ENCODE data around the gene JARID2. TPM values are rescaled to one million over a fixed set of nuclear protein-coding genes. Genes with fewer than 3 reads are reported as not detected.

The JARID2 gene
- total and polyA plus RNA-seq, 2 of the 13 experiments (the other 11 are each of a cell fraction or from before 2014, with no cell fraction given) = 7.5 to 10.3 TPM

DNA sequence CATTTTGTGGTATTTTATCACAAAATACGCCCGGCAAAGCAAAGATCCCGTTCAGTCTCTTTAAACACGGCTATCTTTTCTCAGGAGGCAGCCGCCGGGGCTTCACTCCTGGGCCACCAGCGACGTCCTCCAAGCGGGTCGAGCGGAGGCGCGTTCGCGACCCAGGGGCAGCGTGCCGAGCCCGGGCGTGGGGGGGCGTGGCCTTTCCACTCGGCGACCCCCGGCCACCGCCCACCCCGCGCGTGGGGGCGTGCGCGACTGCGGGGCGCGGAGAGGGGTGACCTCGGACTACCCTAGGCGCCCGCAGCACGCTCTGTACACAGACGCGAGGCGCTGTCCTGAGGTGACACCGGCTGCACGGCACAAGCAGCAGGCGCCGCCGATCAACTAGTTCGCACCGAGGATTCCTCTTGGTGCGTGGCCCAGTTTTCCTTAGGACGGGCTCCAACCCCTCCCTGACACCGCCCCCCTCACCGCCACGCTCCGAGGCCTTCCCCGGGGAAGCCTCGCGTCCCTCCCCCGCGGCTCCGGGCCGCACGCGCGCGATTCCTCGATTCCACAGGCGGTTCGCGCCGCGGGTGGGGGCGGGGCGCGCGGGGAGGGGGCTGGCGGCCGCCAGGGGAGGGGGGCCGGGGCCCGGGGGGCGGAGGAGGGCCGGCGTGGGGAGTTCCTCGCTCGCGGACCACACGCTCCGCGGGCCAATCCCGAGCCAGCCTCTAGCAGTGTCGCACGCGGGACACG lies 1.1 kb upstream of the JARID2 start (continued):
- TF ChIP-seq ZNF564 (CRISPR knock-in tag; IDR thresholded peaks at IDR 0.05) = peak; percentile 68; the same call in 1 of the 2 replicates
- no peak for TF ChIP-seq ZNF768 (CRISPR knock-in tag; IDR thresholded peaks at IDR 0.05)
- TF ChIP-seq ZNF44 (CRISPR knock-in tag; IDR thresholded peaks at IDR 0.05) = no peak
- peak; percentile 92 for TF ChIP-seq IKZF4 (CRISPR knock-in tag; IDR thresholded peaks at IDR 0.05; ENCODE audit: borderline replicate concordance, low read depth, not compliant biosample characterization)
- 0 out of 2 replicates have a peak, but pooled peaks have one; percentile 64 for TF ChIP-seq SALL2 (CRISPR knock-in tag; IDR thresholded peaks at IDR 0.05)
- TF ChIP-seq SP1 (IDR thresholded peaks at IDR 0.05) = no peak
- no peak; the same call in 1 of the 2 replicates for TF ChIP-seq SP1 (CRISPR knock-in tag; IDR thresholded peaks at IDR 0.05)
- peak; percentile 16 for TF ChIP-seq HDAC2 (CRISPR knock-in tag; IDR thresholded peaks at IDR 0.05)
- TF ChIP-seq DMAP1 (CRISPR knock-in tag; IDR thresholded peaks at IDR 0.05) = 0 out of 2 replicates have a peak, but pooled peaks have one; percentile 53
- peak; percentile 78; the same call in 1 of the 2 replicates for TF ChIP-seq ZNF253 (CRISPR knock-in tag; IDR thresholded peaks at IDR 0.05; ENCODE audit: borderline replicate concordance)
- no peak; the same call in none of the 2 replicates for TF ChIP-seq ZNF501 (CRISPR knock-in tag; IDR thresholded peaks at IDR 0.05)
- TF ChIP-seq CHD2 (IDR thresholded peaks at IDR 0.05; ENCODE audit: low read depth, low read length) = peak; percentile 45; the same call in 1 of the 2 replicates
- peak; percentile 71 for TF ChIP-seq RAD21 (CRISPR knock-in tag; IDR thresholded peaks at IDR 0.05)
- no peak for TF ChIP-seq SIN3B (IDR thresholded peaks at IDR 0.05; ENCODE audit: low read length)
- 0 out of 2 replicates have a peak, but pooled peaks have one; percentile 19 for TF ChIP-seq ZNF292 (CRISPR knock-in tag; IDR thresholded peaks at IDR 0.05; ENCODE audit: borderline replicate concordance, low read depth)
- peak; percentile 51; the same call in 1 of the 2 replicates for TF ChIP-seq CENPT (CRISPR knock-in tag; IDR thresholded peaks at IDR 0.05; ENCODE audit: low read depth)
- TF ChIP-seq RXRA (CRISPR knock-in tag; IDR thresholded peaks at IDR 0.05) = peak; percentile 92
- TF ChIP-seq, protein P1, sequence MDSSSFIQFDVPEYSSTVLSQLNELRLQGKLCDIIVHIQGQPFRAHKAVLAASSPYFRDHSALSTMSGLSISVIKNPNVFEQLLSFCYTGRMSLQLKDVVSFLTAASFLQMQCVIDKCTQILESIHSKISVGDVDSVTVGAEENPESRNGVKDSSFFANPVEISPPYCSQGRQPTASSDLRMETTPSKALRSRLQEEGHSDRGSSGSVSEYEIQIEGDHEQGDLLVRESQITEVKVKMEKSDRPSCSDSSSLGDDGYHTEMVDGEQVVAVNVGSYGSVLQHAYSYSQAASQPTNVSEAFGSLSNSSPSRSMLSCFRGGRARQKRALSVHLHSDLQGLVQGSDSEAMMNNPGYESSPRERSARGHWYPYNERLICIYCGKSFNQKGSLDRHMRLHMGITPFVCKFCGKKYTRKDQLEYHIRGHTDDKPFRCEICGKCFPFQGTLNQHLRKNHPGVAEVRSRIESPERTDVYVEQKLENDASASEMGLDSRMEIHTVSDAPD (CRISPR knock-in tag; IDR thresholded peaks at IDR 0.05) = peak; percentile 34; the same call in 1 of the 2 replicates
- peak; percentile 99 for TF ChIP-seq RNF2 (conservative IDR thresholded peaks at IDR 0.05; ENCODE audit: low read depth)
- TF ChIP-seq, protein P2, sequence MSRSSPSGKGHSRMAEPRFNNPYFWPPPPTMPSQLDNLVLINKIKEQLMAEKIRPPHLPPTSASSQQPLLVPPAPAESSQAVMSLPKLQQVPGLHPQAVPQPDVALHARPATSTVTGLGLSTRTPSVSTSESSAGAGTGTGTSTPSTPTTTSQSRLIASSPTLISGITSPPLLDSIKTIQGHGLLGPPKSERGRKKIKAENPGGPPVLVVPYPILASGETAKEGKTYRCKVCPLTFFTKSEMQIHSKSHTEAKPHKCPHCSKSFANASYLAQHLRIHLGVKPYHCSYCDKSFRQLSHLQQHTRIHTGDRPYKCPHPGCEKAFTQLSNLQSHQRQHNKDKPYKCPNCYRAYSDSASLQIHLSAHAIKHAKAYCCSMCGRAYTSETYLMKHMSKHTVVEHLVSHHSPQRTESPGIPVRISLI (CRISPR knock-in tag; IDR thresholded peaks at IDR 0.05; ENCODE audit: borderline replicate concordance) = no peak
- TF ChIP-seq, protein P3, sequence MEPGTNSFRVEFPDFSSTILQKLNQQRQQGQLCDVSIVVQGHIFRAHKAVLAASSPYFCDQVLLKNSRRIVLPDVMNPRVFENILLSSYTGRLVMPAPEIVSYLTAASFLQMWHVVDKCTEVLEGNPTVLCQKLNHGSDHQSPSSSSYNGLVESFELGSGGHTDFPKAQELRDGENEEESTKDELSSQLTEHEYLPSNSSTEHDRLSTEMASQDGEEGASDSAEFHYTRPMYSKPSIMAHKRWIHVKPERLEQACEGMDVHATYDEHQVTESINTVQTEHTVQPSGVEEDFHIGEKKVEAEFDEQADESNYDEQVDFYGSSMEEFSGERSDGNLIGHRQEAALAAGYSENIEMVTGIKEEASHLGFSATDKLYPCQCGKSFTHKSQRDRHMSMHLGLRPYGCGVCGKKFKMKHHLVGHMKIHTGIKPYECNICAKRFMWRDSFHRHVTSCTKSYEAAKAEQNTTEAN (CRISPR knock-in tag; conservative IDR thresholded peaks at IDR 0.05) = peak; percentile 53; the same call in 1 of the 2 replicates
- no peak for TF ChIP-seq FOXP1 (IDR thresholded peaks at IDR 0.05)
- TF ChIP-seq FOXP1 (CRISPR knock-in tag; IDR thresholded peaks at IDR 0.05) = no peak
- TF ChIP-seq FOXC1 (CRISPR knock-in tag; IDR thresholded peaks at IDR 0.05; ENCODE audit: borderline replicate concordance) = peak; percentile 45; the same call in 1 of the 2 replicates
- TF ChIP-seq RBM22 (optimal IDR thresholded peaks at IDR 0.05; ENCODE audit: low read length) = no peak
- no peak for TF ChIP-seq IKZF1 (IDR thresholded peaks at IDR 0.05)
- no peak for TF ChIP-seq KDM5A (IDR thresholded peaks at IDR 0.05; ENCODE audit: borderline replicate concordance, low read length)
- TF ChIP-seq BCL6 (CRISPR knock-in tag; IDR thresholded peaks at IDR 0.05) = peak; percentile 20; the same call in 1 of the 2 replicates

Measured in HepG2 (cell line).